GM21360 (cell line): Measurements from ENCODE around the gene GPATCH3.
"Not testable (repeated sequence)": the region's sequence is repeated elsewhere in the genome, so short reads cannot be mapped to it uniquely, and the experiment has no call there.

Experiments
- ATAC-seq: cut with Tn5 transposase; IDR thresholded peaks from one replicate; pipeline ENCODE4 v1.9.1; 2021; ENCODE audit warnings: mild to moderate bottlenecking, moderate library complexity; ENCODE audit not compliant: unreplicated experiment

The GPATCH3 gene, protein sequence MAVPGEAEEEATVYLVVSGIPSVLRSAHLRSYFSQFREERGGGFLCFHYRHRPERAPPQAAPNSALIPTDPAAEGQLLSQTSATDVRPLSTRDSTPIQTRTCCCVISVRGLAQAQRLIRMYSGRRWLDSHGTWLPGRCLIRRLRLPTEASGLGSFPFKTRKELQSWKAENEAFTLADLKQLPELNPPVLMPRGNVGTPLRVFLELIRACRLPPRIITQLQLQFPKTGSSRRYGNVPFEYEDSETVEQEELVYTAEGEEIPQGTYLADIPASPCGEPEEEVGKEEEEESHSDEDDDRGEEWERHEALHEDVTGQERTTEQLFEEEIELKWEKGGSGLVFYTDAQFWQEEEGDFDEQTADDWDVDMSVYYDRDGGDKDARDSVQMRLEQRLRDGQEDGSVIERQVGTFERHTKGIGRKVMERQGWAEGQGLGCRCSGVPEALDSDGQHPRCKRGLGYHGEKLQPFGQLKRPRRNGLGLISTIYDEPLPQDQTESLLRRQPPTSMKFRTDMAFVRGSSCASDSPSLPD

DNA sequence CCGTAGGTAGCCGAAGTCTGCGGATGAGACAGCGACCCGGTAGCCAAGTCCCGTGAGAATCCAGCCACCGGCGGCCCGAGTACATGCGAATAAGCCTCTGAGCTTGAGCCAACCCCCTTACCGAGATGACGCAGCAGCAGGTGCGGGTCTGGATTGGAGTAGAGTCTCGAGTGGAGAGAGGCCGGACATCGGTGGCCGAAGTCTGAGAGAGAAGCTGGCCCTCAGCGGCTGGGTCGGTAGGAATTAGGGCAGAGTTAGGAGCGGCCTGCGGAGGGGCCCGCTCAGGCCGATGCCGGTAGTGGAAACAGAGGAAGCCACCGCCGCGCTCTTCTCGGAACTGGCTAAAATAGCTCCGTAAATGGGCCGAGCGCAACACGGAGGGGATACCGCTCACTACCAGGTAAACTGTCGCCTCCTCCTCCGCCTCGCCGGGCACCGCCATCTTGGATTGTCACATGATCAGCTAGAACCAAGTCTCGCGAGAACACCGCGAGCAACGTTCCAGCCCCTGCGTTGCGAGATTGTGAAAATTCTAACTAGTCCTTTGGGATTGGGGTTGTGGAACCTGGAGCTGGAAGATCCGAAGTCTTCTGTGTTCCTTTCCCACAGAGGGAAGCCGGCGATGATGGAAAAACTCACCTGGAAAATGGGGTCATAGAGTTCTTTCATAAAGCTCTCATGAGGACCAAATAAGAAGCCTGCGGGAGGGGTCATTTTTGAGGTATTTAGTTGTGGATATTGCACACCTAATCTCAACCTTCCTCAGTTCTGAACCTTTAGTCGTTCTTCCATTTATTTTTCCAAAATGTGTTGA is at the start of gene GPATCH3:
GPATCH3 (minus strand) TSS at position 467 of the 814 bp plus-strand sequence; CDS start at position 442, 25 bp downstream.
- peak; percentile 76 for ATAC-seq

DNA sequence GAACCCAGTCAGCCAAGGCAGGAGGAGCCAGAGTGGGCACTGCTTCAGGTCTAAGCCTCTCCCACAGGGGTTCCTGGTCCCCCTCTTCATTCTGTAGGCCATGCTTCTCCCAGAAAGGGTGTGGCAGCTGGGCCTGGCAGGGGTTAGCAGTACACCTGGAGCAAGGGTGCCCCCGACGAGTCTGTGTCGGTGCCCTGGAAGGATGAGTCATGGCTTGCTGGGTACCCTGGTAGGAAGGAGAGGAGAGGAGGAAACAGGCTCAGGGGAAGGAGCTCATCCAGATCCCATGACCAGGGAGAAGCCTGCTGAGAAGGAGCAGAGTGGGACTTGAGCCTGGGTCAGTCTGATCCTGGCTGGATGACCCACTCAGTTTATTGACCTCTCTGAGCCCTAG is 49.7 kb upstream of the GPATCH3 start:
- no peak for ATAC-seq

DNA sequence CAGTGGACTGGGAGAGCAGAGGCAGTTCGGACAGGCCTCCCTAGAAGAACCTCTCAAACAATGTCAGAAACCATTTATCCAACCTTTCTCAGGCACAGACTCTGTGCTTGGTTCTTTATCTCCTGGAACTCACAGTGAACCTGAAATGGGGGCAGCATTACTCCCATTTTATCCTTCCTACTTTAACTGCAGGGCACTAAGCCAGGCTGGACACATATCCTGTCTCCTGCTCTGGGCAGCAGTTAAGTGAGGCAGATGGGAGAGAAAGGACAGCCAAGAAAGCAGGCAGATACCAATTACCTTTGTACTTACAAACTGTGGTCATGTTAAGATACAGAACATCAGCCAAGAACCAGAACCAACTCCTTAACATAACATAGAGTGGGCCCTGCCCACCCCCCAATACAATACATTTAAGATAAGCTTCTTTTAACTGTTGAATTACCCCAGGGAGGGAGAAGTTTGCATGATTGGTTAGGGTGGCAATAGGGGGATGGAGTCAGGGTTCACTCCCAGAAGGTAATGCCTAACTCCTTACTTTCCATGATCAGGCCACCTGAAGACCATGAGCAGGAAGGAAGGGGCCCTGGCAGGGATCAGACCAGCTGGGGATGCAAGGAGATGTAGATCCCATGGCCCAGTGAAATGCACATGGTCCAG is 49.1 kb upstream of the GPATCH3 start:
- ATAC-seq, result no peak

DNA sequence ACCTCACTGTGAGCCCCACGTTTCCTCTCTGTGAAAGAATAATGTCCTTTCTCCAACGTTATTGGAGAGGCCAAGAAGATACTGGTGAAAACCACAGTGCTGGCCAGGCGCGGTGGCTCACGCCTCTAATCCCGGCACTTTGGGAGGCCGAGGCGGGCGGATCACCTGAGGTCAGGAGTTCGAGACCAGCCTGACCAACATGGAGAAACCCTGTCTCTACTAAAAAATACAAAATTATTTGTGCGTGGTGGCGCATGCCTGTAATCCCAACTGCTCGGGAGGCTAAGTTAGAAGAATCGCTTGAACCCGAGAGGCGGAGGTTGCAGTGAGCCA is 48.4 kb upstream of the GPATCH3 start:
- not testable (repeated sequence) for ATAC-seq

DNA sequence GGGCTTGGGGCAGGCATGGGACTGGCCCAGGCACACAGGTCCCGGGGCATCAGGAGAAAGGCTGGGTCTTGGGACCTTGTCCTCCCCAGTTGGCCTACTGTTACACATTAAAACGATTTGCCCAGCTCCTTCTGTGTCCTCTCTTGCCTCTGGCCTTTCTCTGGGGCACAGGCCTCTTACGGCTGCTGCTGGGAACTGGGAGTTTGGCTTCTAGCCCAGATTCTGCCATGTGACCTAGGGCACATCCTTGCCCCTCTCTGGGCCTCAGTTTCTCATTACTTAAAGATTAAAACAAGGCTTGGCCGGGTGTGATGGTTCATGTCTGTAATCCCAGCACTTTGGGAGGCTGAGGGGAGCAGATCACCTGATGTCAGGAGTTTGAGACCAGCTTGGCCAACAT is 46.0 kb upstream of the GPATCH3 start:
- no peak for ATAC-seq

DNA sequence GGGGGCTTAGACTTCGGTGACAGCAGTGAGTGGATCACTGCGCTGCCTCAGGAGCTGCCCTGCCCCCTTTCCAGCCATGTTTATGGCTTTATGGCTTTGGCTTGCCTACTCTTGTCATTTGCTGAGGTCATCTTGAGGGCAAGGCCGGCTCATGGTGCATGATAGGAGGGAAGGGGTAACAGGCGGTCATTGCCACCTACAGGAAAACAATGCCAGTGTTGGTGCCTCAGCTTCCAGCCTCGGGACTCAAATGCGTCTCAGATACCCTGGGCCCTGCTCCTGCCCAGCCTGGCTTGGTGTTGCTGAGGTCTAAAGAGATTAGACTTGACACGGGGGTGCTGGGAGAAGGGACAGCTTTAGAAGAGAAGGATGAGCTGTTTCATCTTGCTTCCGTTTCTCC is 45.5 kb upstream of the GPATCH3 start:
- no peak for ATAC-seq

DNA sequence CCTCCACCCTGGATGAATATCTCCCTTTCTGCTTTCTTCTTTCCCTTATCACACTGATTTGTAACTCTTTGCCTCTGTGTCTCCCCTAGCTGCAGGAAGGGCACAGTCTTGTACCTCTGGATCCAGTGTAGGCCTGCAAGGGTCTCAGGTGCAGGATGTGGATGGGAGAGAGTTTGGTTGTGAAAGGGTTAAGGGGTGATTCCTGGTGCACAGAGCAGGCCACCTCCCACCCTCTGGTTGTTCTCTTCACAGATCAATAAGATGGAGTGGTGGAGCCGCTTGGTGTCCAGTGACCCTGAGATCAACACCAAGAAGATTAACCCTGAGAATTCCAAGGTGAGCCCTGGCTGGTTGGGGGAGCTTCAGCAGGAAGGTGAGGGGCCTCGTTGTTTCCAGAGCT is 44.9 kb upstream of the GPATCH3 start:
- no peak for ATAC-seq

DNA sequence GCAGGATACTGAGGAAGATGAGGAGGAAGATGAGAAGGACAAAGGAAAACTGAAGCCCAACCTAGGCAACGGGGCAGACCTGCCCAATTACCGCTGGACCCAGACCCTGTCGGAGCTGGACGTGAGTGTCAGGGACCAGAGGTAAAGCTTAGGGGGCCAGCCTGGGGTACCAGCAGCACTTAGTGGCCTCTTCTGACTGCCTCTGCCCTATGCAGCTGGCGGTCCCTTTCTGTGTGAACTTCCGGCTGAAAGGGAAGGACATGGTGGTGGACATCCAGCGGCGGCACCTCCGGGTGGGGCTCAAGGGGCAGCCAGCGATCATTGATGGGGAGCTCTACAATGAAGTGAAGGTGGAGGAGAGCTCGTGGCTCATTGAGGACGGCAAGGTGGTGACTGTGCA is 42.4 kb upstream of the GPATCH3 start:
- ATAC-seq, result no peak

DNA sequence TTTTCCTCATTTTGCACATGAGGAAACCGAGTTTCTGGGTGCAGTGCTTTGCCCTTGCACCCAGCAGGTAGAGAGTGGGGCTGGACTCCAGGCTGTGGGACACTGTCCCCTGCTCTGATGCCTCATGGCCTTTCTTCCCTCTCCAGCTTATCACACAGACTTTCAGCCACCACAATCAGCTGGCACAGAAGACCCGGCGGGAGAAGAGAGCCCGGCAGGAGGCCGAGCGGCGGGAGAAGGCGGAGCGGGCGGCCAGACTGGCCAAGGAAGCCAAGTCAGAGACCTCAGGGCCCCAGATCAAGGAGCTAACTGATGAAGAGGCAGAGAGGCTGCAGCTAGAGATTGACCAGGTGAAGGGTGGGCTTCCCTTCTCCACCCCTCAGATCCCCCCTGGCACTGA is 41.0 kb upstream of the GPATCH3 start:
- no peak for ATAC-seq

DNA sequence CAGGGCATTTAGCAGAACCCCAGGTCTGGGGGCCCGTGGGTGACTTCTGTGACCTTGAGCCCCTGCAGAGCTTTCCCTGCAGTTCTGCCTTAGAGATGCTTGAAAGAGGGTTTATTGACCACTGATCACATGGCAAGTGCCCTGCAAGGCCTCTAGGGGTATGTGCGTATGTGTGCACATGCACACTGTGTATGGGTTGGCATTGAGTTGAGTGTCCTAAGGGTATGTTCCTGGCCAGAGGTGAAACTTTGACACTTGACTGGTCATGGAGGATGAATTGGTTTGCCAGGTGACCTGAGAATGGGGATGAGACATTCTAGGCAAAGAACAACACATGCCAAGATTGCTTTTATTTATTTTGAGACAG is 38.4 kb upstream of the GPATCH3 start:
- no peak for ATAC-seq

DNA sequence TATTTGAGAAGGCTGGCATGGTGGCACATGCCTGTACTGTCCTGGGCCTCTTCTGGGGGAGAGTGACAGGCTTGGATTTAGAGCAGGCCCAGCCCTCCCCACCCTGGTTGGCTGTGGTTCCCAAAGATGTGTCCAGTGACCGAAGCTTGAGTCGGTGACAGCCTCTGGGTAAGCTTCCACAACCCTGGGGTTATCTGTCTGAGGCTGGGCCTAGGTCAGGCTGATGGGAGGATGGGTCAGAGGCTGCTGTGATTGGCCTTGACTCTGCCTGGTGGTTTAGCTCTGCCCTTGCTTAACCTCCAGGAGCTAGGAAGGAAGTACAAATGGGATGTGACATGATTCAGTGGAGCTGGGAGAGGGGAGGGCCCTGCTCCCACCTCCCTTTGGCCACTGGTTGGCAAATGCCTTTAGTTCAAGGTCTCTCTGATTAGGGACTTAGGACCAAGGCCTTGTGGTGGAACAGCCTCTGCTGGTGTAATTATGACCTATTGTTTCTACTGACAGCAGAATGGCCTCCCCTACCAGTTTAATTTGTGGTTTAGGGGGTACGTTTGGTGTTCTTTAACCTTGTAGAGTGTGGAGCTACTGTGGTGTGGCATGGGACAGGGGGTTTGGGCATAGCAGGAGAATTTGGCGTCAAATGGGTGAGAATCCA is 37.9 kb upstream of the GPATCH3 start:
- ATAC-seq, result no peak

DNA sequence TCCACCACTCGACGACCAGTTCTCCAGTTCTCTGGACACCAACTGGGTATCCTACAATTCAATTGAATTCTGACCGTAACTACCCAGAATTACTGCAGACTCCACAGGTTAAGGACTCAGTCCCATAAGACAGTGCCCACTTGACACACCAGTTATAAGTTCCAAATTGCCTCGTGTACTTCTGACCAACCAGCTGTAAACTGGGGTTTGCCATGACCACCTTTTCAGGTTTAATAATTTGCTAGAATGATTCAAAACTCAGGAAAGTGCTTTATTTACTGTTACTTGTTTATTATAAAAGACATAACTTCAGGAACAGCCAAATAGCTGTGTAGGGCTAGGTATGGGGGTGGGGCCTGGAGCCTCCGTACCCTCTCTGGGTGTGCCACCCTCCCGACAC is 36.6 kb upstream of the GPATCH3 start:
- no peak for ATAC-seq

DNA sequence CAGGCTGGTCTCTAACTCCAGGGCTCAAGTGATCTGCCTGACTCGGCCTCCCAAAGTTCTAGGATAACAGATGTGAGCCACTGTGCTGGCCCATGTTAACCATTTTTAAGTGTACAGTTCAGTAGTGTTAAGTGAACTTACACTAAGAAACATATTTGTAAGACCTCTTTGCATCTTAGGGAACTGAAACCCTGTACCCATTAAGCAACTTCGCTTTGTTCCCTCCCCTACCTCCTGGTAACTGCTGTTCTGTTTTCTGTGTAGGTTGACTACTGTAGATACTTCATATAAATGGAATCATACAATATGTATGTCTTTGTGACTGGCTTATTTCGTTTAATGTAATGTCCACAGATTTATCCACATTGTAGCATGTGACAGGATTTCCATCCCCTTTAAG is 32.3 kb upstream of the GPATCH3 start:
- ATAC-seq, result no peak

DNA sequence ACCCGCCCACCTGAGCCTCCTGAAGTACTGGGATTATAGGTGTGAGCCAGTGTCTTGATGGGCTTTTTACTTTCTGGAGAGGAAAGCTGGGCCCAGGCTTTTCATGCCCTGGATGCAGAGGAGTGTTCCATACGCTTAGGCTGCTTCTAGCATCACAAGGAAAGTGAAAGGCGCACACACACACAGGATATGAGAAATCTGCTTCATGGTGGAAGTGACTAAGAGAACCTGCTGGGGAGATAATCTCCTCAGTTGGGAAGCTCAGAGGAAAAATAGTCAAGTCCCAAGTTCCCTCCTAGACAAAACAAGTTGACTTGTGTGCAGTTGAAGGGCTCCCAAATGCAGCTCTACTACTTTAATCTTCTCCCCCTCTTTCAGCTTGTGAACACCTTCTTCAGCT is 23.4 kb upstream of the GPATCH3 start:
- no peak for ATAC-seq

DNA sequence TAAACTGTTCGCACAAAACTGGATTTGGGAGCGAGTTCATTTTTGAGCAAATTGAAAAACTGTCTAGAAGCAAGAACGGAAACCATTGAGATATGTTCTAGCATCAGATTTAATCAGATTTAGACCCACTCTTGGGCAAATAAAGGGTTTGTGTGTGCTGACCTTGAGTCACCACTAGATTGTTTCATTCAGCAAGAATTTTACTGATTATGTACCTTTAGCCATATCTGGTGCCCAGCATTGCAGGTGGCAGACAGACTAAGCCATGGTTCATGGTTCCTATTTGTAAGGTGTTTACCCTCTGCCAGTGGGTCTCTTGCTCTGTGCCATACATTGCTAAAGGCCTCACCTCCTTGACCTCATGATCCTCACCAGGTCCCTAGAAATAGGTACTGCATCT is 22.6 kb upstream of the GPATCH3 start:
- ATAC-seq, result no peak

DNA sequence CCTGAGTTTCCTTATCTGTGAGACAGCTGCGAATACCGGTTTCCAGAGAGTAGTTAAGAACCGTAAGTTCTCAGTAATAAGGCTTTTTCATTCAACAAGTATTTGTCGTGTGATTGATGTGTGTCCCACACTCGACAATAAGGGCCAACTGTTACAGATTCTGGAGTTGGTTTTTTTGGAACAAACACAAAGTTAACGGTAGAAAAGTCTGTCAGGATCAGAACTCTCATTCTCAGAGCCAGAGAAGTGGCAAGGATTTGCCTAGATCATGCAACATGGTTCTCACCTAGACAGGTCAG is 22.1 kb upstream of the GPATCH3 start:
- ATAC-seq, result no peak

DNA sequence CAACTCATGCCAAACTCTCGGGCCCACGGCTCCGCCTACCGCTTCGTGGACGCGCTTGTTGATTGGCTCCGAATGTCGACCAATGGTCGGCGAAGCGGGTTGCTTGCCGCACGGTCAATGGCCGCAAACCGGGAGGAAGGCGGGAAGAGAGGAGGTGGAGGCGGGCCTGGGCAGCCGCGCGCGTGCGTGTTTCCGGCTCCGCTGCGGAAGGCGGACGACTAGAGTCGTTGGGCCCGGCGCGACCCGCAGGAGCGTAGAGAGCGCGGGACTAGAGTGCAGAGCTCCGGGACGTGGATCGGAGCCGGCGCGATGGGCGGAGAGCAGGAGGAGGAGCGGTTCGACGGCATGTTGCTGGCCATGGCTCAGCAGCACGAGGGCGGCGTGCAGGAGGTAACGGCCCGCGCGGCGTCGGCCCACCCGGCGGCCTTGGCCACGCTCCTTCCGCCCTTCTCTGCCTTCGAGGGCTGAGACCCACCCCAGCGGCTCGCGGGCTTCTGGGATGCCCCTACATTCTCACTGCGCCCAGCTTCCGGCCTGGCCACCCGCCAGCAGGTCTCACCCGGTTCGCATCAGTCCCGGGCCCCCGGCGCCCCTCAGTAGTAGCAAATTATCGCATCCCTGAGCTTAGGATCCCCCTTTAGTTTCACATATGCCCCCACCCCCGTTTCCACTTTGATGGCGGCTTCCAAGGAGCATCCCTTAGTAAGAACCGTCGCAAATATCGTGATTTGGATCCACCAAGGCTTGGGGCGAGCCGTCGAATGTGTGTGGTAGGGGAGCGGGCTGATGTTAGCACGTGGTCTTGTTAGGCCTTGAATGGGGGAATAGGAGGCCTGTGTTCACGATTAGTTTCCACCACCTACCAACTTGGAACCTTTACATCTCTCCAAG is 21.5 kb upstream of the GPATCH3 start, which contains the start of gene NUDC:
NUDC (plus strand) TSS at position 204 of the 891 bp plus-strand sequence; CDS start at position 310, 106 bp downstream.
- ATAC-seq, result peak; percentile 93

DNA sequence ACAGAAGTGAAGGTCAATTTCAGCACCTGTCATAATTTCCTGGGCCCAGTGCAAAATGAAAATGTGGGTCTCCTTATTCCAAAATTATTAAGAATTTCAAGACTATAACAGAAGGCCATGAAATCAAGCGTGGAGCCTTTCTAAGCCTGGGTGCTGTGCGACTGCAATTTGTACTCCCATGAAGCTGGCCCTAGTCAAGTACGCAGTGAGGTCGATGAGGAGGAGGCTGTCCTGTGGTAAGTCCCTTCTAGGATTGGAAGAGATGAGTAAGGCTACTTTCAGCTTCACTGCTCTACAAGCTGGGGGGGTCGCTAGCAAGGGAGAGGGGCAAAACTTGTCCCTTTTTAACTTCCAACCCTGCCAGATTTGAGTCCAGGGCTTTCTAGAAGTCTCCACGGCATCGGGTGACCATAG is 20.9 kb upstream of the GPATCH3 start:
- no peak for ATAC-seq

DNA sequence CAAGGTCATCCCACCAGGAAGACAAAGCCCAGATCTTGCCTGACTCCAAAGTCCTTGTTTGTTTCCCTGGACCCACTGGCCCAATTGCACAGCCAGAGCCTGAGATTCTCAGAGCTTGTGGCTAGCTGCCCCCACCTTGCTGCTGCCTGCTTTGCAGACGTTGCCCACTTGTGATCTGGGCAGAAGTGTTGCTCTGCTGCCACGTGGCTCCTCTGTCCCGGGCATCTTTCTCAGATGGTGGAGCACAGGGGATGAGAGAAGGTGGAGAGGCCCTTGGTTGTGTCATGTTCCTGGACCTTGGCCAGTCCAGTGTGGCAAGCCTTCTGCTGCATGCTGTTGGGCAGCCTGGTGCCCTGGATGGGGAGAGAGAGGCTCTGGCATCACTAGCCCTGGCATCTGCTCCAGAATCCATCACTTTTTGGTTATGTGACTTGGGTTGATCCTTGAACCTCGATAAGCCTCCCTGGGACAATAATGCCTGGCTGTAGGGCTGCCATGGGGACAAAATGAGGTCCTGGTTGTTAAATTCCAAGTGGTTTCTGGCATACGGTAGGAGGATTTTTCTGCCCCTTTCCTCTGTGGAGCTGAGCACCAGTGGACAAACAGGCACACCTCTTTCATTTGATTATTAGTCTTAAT is 15.1 kb upstream of the GPATCH3 start:
- ATAC-seq, result no peak
